ENCODE data around the gene CREM. TPM values are rescaled to one million over a fixed set of nuclear protein-coding genes. Genes with fewer than 3 reads are reported as not detected.

CREM gene
- total and polyA plus RNA-seq, 3 donors from 2014 or later = 156 to 405 (median 266) TPM

- Histone ChIP-seq H3K4me1 (no peaks in the 10 kb centered on the region), H3K27ac (no peak overlapping the region), H3K36me3 (ENCODE audit: low read depth, missing control alignments) (no peaks in the 10 kb centered on the region), H3K4me3 (no peak overlapping the region), H3K27me3 (no peaks in the 10 kb centered on the region), H3K9me3 (no peaks in the 10 kb centered on the region)
- WGBS, 2 donors = 91 to 93% methylated on average over 4 of the region's 4 CpGs
- no peak for DNase-seq
- TF ChIP-seq, protein P1, sequence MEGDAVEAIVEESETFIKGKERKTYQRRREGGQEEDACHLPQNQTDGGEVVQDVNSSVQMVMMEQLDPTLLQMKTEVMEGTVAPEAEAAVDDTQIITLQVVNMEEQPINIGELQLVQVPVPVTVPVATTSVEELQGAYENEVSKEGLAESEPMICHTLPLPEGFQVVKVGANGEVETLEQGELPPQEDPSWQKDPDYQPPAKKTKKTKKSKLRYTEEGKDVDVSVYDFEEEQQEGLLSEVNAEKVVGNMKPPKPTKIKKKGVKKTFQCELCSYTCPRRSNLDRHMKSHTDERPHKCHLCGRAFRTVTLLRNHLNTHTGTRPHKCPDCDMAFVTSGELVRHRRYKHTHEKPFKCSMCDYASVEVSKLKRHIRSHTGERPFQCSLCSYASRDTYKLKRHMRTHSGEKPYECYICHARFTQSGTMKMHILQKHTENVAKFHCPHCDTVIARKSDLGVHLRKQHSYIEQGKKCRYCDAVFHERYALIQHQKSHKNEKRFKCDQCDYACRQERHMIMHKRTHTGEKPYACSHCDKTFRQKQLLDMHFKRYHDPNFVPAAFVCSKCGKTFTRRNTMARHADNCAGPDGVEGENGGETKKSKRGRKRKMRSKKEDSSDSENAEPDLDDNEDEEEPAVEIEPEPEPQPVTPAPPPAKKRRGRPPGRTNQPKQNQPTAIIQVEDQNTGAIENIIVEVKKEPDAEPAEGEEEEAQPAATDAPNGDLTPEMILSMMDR (IDR thresholded peaks at IDR 0.05) = no peak
- TF ChIP-seq POLR2A (IDR thresholded peaks at IDR 0.05) = no peak
- intact Hi-C loops (cut with DNase I; ENCODE audit: low total_unique reads) = no loop called here
Observed at GRCh38 chr10:35231646-35232045, 105.0 kb downstream of the CREM start.

- TF ChIP-seq, protein P1 (IDR thresholded peaks at IDR 0.05) = no peak
- no peak for TF ChIP-seq POLR2A (IDR thresholded peaks at IDR 0.05)
- Histone ChIP-seq H3K27ac (no peak overlapping the region), H3K9me3 (no peaks in the 10 kb centered on the region), H3K27me3 (no peaks in the 10 kb centered on the region), H3K4me3 (no peak overlapping the region), H3K4me1 (no peaks in the 10 kb centered on the region), H3K36me3 (ENCODE audit: low read depth, missing control alignments) (no peaks in the 10 kb centered on the region)
- WGBS, 2 donors = 83 to 87% methylated on average over 3 of the region's 3 CpGs
- intact Hi-C loops (cut with DNase I; ENCODE audit: low total_unique reads) = no loop called here
- no peak for DNase-seq
Observed at GRCh38 chr10:35232527-35232926, 105.9 kb downstream of the CREM start.

DNA sequence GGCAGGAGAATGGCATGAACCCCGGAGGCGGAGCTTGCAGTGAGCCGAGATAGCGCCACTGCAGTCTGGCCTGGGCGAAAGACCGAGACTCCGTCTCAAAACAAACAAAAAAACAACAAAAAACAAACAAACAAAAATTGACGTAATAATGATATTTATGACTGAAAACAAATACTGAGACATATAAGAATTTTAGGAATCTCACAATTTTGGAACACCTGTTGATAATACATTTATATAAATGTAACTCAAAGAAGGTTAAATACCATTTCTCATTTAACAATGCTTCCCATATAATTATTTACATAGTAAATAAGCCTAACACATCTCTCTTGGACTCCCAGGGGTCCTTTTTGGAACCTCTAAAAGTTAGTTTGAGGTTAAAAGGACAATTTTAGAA lies 107.4 kb downstream of the CREM start:
- Histone ChIP-seq H3K4me1 (no peaks in the 10 kb centered on the region), H3K27me3 (no peaks in the 10 kb centered on the region), H3K36me3 (ENCODE audit: low read depth, missing control alignments) (no peaks in the 10 kb centered on the region), H3K9me3 (no peaks in the 10 kb centered on the region), H3K4me3 (no peak overlapping the region), H3K27ac (no peak overlapping the region)
- intact Hi-C loops (cut with DNase I; ENCODE audit: low total_unique reads) = no loop called here
- TF ChIP-seq POLR2A (IDR thresholded peaks at IDR 0.05) = no peak
- TF ChIP-seq, protein P1 (IDR thresholded peaks at IDR 0.05) = no peak
- WGBS, 2 donors = 96 to 97% methylated on average over 8 of the region's 8 CpGs
- no peak for DNase-seq

DNA sequence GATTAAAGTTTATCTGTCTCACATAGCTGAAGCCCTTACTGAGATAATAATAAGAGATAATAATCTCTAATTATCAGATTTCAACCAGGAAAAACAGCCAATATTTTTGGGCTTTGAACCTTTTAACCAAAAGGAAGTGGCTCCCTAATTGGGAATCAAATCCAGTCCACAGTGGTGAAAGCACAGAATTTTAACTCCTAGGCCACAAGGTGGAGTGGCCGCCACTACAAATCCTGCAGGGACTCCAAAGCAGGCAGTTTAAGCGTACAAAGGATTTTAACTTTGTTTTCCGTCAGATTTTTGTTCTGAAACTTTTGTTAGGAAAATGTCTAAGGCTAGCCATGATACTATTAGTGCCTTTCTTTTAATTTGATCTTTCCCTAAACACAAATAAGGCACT lies 110.1 kb downstream of the CREM start:
- Histone ChIP-seq H3K4me1 (no peaks in the 10 kb centered on the region), H3K9me3 (no peaks in the 10 kb centered on the region), H3K27ac (no peak overlapping the region), H3K27me3 (no peaks in the 10 kb centered on the region), H3K36me3 (ENCODE audit: low read depth, missing control alignments) (no peaks in the 10 kb centered on the region), H3K4me3 (no peak overlapping the region)
- DNase-seq = no peak
- intact Hi-C loops (cut with DNase I; ENCODE audit: low total_unique reads) = no loop called here
- TF ChIP-seq, protein P1 (IDR thresholded peaks at IDR 0.05) = peak in 1 of 3 experiments; percentile 9
- no peak for TF ChIP-seq POLR2A (IDR thresholded peaks at IDR 0.05)
- WGBS, 2 donors = 76 to 78% methylated on average over 3 of the region's 3 CpGs

DNA sequence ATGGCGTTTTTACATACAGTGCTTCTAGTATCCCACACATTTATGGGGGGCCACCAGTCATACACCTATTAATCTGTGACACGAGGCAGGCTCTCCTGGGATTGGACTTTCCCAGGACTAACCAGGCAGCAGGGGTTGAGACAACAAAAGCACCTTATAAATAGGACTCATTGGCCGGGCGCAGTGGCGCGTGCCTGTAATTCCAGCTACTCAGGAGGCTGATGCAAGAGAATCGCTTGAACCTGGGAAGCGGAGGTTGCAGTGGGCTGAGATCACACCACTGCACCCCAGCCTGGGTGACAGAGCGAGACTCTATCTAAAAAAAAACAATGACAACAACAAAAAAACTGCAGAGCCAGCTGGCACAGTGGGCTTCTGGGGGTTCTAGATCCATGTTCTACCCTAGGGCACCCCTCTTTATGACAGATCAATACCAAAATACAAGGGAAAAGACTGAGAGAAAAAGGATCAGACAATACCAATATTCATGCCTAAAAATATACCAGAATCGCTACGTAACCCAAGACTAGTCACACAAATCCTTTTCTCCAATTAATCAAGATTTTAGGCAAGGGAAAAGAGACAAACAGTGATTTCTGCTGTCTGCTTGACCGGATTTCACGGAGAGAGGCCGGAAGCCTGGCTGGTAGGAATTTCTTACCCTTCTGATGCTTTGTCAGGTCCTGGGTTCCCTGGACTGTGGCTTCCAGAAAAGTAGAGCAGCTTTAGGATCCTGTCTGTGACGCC lies 111.3 kb downstream of the CREM start:
- H3K9me3 ChIP-seq = no peaks in the 10 kb centered on the region
- no peak overlapping the region for H3K4me3 ChIP-seq
- no peaks in the 10 kb centered on the region for H3K4me1 ChIP-seq
- WGBS, 2 donors = 96% methylated on average over 15 of the region's 15 CpGs
- no peaks in the 10 kb centered on the region for H3K27me3 ChIP-seq
- TF ChIP-seq, protein P1 (IDR thresholded peaks at IDR 0.05) = no peak
- TF ChIP-seq POLR2A (IDR thresholded peaks at IDR 0.05) = no peak
- no peak overlapping the region for H3K27ac ChIP-seq
- H3K36me3 ChIP-seq (ENCODE audit: low read depth, missing control alignments) = no peaks in the 10 kb centered on the region
- DNase-seq = no peak
- intact Hi-C loops (cut with DNase I; ENCODE audit: low total_unique reads) = no loop called here

All from testis (tissue), 3 donors.